ENCODE results near the gene RPA3. TPM values are rescaled to one million over a fixed set of nuclear protein-coding genes. Genes with fewer than 3 reads are reported as not detected.

Gene RPA3
- total RNA-seq = 10 to 100 TPM; 18.7 to 24.6 (median 22.3) TPM

- Histone ChIP-seq H3K27ac (no peak within 1 kb of the TSS), H3K4me1 (no peaks in the 10 kb centered on the region), H3K27me3 (no peaks in the 10 kb centered on the region), H3K36me3 (no peaks in the 10 kb centered on the region), H3K9me3 (no peaks in the 10 kb centered on the region), H3K4me3 (no peak within 1 kb of the TSS)
- no peak for TF ChIP-seq POLR2AphosphoS5 (IDR thresholded peaks at IDR 0.05)
- TF ChIP-seq POLR2A (IDR thresholded peaks at IDR 0.05) = no peak
- TF ChIP-seq CTCF (IDR thresholded peaks at IDR 0.05) = no peak
- intact Hi-C loops (cut with DNase I; ENCODE audit: low total_unique reads) = loop anchor here (5.0 kb wide), 1 partner anchor 244 kb away; no protein-coding TSS in a partner anchor
- DNase-seq (ENCODE audit: low spot score in 2 of 2) = no peak
Observed at GRCh38 chr7:7718492-7718891, at the start of gene RPA3. Gene RPA3 (minus strand): TSS chr7:7718607. CDS start chr7:7640418, 78,189 bp downstream.

GRCh38 chr7:7766671-7767070, 48.3 kb upstream of the RPA3 start:
- DNase-seq (ENCODE audit: low spot score in 2 of 2) = no peak
- Histone ChIP-seq H3K36me3 (no peaks in the 10 kb centered on the region), H3K27me3 (no peaks in the 10 kb centered on the region), H3K4me3 (no peak overlapping the region), H3K4me1 (peaks cover 0 to under 1% of the 10 kb centered on the region in 2 donors), H3K9me3 (no peaks in the 10 kb centered on the region), H3K27ac (no peak overlapping the region)
- TF ChIP-seq CTCF (IDR thresholded peaks at IDR 0.05) (no peak), POLR2A (IDR thresholded peaks at IDR 0.05) (no peak), POLR2AphosphoS5 (IDR thresholded peaks at IDR 0.05) (no peak)
- intact Hi-C loops (cut with DNase I; ENCODE audit: low total_unique reads) = no loop called here

- no peak for DNase-seq (ENCODE audit: low spot score in 2 of 2)
- Histone ChIP-seq H3K27me3 (no peaks in the 10 kb centered on the region), H3K36me3 (no peaks in the 10 kb centered on the region), H3K9me3 (no peaks in the 10 kb centered on the region), H3K4me3 (no peak overlapping the region), H3K27ac (peak overlapping the region in 1 of 2 donors; percentile 33), H3K4me1 (peaks cover 0 to 4% of the 10 kb centered on the region in 2 donors)
- intact Hi-C loops (cut with DNase I; ENCODE audit: low total_unique reads) = no loop called here
- no peak for TF ChIP-seq POLR2A (IDR thresholded peaks at IDR 0.05)
- no peak for TF ChIP-seq POLR2AphosphoS5 (IDR thresholded peaks at IDR 0.05)
- TF ChIP-seq CTCF (IDR thresholded peaks at IDR 0.05) = no peak
Observed at GRCh38 chr7:7765422-7765821, 47.0 kb upstream of the RPA3 start.

GRCh38 chr7:7764520-7765396, 46.4 kb upstream of the RPA3 start:
- no peak for TF ChIP-seq POLR2A (IDR thresholded peaks at IDR 0.05)
- no peak for TF ChIP-seq POLR2AphosphoS5 (IDR thresholded peaks at IDR 0.05)
- no peak for TF ChIP-seq CTCF (IDR thresholded peaks at IDR 0.05)
- intact Hi-C loops (cut with DNase I; ENCODE audit: low total_unique reads) = no loop called here
- Histone ChIP-seq H3K4me3 (no peak overlapping the region), H3K9me3 (no peaks in the 10 kb centered on the region), H3K27ac (peak overlapping the region in 1 of 2 donors; percentile 33), H3K27me3 (no peaks in the 10 kb centered on the region), H3K36me3 (no peaks in the 10 kb centered on the region), H3K4me1 (peaks cover 0 to 4% of the 10 kb centered on the region in 2 donors)
- no peak for DNase-seq (ENCODE audit: low spot score in 2 of 2)
